ENCODE results near the gene MYH14. TPM values are rescaled to one million over a fixed set of nuclear protein-coding genes. Genes with fewer than 3 reads are reported as not detected.
"Not testable (repeated sequence)": the region's sequence is repeated elsewhere in the genome, so short reads cannot be mapped to it uniquely, and the experiment has no call there.

MYH14 gene
- total RNA-seq, 1 donor from 2014 or later = not detected

GRCh38 chr19:50233308-50233910 is 30.0 kb downstream of the MYH14 start:
- Mint-ChIP-seq H3K9me3 (ENCODE audit: unreplicated experiment) (peaks cover 32% of the 10 kb centered on the region), H3K4me3 (ENCODE audit: unreplicated experiment) (no peak overlapping the region), H3K27me3 (ENCODE audit: unreplicated experiment) (peaks cover 17% of the 10 kb centered on the region), H3K27ac (ENCODE audit: unreplicated experiment) (no peak overlapping the region), H3K36me3 (ENCODE audit: low read depth, unreplicated experiment) (peaks cover 11% of the 10 kb centered on the region), H3K4me1 (ENCODE audit: unreplicated experiment) (no peaks in the 10 kb centered on the region)
- DNase-seq (ENCODE audit: low spot score) = no peak
- no peak for TF ChIP-seq CTCF (IDR thresholded peaks at IDR 0.05; ENCODE audit: unreplicated experiment)

- Mint-ChIP-seq H3K9me3 (ENCODE audit: unreplicated experiment) (peaks cover 23% of the 10 kb centered on the region), H3K36me3 (ENCODE audit: low read depth, unreplicated experiment) (peaks cover 11% of the 10 kb centered on the region)
- DNase-seq (ENCODE audit: low spot score); H3K27me3 Mint-ChIP-seq (ENCODE audit: unreplicated experiment); H3K4me1 Mint-ChIP-seq (ENCODE audit: unreplicated experiment); H3K4me3 Mint-ChIP-seq (ENCODE audit: unreplicated experiment); H3K27ac Mint-ChIP-seq (ENCODE audit: unreplicated experiment): not testable (repeated sequence)
Measured at GRCh38 chr19:50237493-50237892, 34.1 kb downstream of the MYH14 start.

GRCh38 chr19:50238043-50238442 is 34.6 kb downstream of the MYH14 start:
- peaks cover 11% of the 10 kb centered on the region for H3K36me3 Mint-ChIP-seq (ENCODE audit: low read depth, unreplicated experiment)

GRCh38 chr19:50239921-50240590 is 36.6 kb downstream of the MYH14 start:
- DNase-seq (ENCODE audit: low spot score) = no peak
- TF ChIP-seq CTCF (IDR thresholded peaks at IDR 0.05; ENCODE audit: unreplicated experiment) = no peak
- H3K4me3 Mint-ChIP-seq (ENCODE audit: unreplicated experiment) = no peak overlapping the region
- no peaks in the 10 kb centered on the region for H3K4me1 Mint-ChIP-seq (ENCODE audit: unreplicated experiment)
- H3K36me3 Mint-ChIP-seq (ENCODE audit: low read depth, unreplicated experiment) = peaks cover 15% of the 10 kb centered on the region
- no peak overlapping the region for H3K27ac Mint-ChIP-seq (ENCODE audit: unreplicated experiment)
- H3K27me3 Mint-ChIP-seq (ENCODE audit: unreplicated experiment) = peaks cover 6% of the 10 kb centered on the region
- H3K9me3 Mint-ChIP-seq (ENCODE audit: unreplicated experiment) = peaks cover 28% of the 10 kb centered on the region

More at GRCh38 chr19:50238043-50238442, 34.6 kb downstream of the MYH14 start:
- Mint-ChIP-seq H3K27me3 (ENCODE audit: unreplicated experiment) (peaks cover 7% of the 10 kb centered on the region), H3K4me3 (ENCODE audit: unreplicated experiment) (no peak overlapping the region), H3K9me3 (ENCODE audit: unreplicated experiment) (peaks cover 26% of the 10 kb centered on the region), H3K27ac (ENCODE audit: unreplicated experiment) (no peak overlapping the region), H3K4me1 (ENCODE audit: unreplicated experiment) (no peaks in the 10 kb centered on the region)
- TF ChIP-seq CTCF (IDR thresholded peaks at IDR 0.05; ENCODE audit: unreplicated experiment) = no peak
- DNase-seq (ENCODE audit: low spot score) = no peak

- H3K36me3 Mint-ChIP-seq (ENCODE audit: low read depth, unreplicated experiment) = peaks cover 18% of the 10 kb centered on the region
Measured at GRCh38 chr19:50242581-50242980, 39.2 kb downstream of the MYH14 start.

More at GRCh38 chr19:50242581-50242980, 39.2 kb downstream of the MYH14 start:
- Mint-ChIP-seq H3K27ac (ENCODE audit: unreplicated experiment) (no peak overlapping the region), H3K27me3 (ENCODE audit: unreplicated experiment) (peaks cover 5% of the 10 kb centered on the region), H3K4me3 (ENCODE audit: unreplicated experiment) (no peak overlapping the region), H3K4me1 (ENCODE audit: unreplicated experiment) (no peaks in the 10 kb centered on the region), H3K9me3 (ENCODE audit: unreplicated experiment) (peaks cover 30% of the 10 kb centered on the region)
- DNase-seq (ENCODE audit: low spot score) = no peak
- no peak for TF ChIP-seq CTCF (IDR thresholded peaks at IDR 0.05; ENCODE audit: unreplicated experiment)

All from endothelial cell (in vitro differentiated cells).